Activated CD4-positive, alpha-beta memory T cell treated with anti-CD3 and anti-CD28 coated beads, Interleukin-2, amount 10 ng/mL, durations not matched to agents 7 days and 5 days (primary cell): Measurements from ENCODE around the gene SKP1. TPM values are rescaled to one million over a fixed set of nuclear protein-coding genes. Genes with fewer than 3 reads are reported as not detected.

Experiments
- CTCF ChIA-PET: fragments of 350-600 bp; sonication (Branson Sonifier 250); formaldehyde crosslinking; loops from one replicate; lab custom pipeline; 2021; ENCODE audit warnings: antibody characterized with exemption, inconsistent platforms; lab: Charles Lee
- POLR2A ChIA-PET: fragments of 350-600 bp; sonication (Branson Sonifier 250); formaldehyde crosslinking; loops from one replicate; lab custom pipeline; 2021; ENCODE audit warnings: antibody characterized with exemption; lab: Charles Lee
- DNase-seq: peaks from one replicate; pipeline ENCODE4 v3.0.0-alpha.2; 2020
- H3K27ac Mint-ChIP-seq: one replicate; pipeline ENCODE4 v1.8.0; 2021; ENCODE audit warnings: mild to moderate bottlenecking, mixed read lengths
- H3K27me3 Mint-ChIP-seq: one replicate; pipeline ENCODE4 v1.8.0; 2021; ENCODE audit warnings: mixed read lengths
- H3K36me3 Mint-ChIP-seq: one replicate; pipeline ENCODE4 v1.8.0; 2021; ENCODE audit warnings: low read depth, mixed read lengths
- H3K4me1 Mint-ChIP-seq: one replicate; pipeline ENCODE4 v1.8.0; 2021; ENCODE audit warnings: mixed read lengths
- H3K4me3 Mint-ChIP-seq: one replicate; pipeline ENCODE4 v1.8.0; 2021; ENCODE audit warnings: mild to moderate bottlenecking, mixed read lengths
- H3K9me3 Mint-ChIP-seq: one replicate; pipeline ENCODE4 v1.8.0; 2021; ENCODE audit warnings: mixed read lengths
- total RNA-seq, 2 experiments: library from RNA; stranded (reverse); gene quantifications; one replicate each; pipeline ENCODE4 v1.2.3, GENCODE V29; 2021

SKP1 gene
- total RNA-seq, 2 experiments from 2014 or later, result 197 to 205 TPM

DNA sequence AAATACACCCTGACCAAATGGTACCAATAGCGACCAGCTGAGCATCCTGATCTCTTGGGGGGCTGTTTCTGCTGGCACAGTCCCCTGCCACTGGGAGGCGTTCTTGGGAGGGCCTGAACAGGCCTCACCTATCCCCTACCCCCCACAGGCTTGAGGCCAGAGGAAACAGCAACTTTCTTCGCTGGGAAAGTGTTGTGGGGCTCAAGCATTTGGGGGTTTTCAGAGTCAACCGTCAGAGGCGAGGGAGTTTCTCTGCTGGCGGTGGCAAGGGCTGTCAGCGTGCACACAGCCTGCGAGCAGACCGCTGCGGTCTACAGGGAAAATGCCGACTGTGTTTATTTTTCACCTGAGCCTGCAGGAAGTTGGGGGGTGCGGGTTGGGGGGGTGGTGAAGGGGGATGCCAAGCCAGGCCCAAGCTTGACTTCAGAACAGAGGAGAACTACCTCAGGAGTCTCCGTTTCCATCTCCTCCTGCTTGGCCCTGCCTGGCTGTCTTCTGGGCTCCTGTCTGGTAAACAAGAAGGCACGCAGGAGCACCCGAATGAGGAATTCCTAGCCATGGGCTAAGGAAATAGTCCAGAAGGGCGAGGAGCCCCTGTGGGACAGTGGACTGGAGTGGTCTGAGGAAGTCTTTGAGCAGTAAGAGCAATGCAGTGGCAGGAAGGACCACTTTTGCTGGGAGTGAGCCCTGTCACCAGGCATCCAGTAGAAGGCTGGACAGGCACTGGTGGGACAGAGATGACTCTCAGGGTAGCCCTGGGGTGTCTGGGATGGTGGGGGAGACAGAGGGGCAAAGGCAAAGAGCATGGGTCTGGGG is 44.2 kb downstream of the SKP1 start:
- peak overlapping the region; percentile 78 for H3K27ac Mint-ChIP-seq
- H3K9me3 Mint-ChIP-seq, result no peaks in the 10 kb centered on the region
- ChIA-PET CTCF (interaction anchor here (2.4 to 3.2 kb wide), 2 partner anchors 9 to 93 kb away, joined by 10 to 20 read pairs; no protein-coding TSS in a partner anchor), POLR2A (interaction anchor here (0.6 to 2.8 kb wide), 11 partner anchors 8 to 93 kb away, joined by 3 to 10 read pairs (median 4); partner anchors contain the start of genes PPP2CA and TCF7)
- DNase-seq, result peak; percentile 68
- H3K4me3 Mint-ChIP-seq, result no peak overlapping the region
- H3K4me1 Mint-ChIP-seq, result peaks cover 77% of the 10 kb centered on the region
- H3K36me3 Mint-ChIP-seq, result peaks cover 34% of the 10 kb centered on the region
- H3K27me3 Mint-ChIP-seq, result peaks cover 39% of the 10 kb centered on the region

DNA sequence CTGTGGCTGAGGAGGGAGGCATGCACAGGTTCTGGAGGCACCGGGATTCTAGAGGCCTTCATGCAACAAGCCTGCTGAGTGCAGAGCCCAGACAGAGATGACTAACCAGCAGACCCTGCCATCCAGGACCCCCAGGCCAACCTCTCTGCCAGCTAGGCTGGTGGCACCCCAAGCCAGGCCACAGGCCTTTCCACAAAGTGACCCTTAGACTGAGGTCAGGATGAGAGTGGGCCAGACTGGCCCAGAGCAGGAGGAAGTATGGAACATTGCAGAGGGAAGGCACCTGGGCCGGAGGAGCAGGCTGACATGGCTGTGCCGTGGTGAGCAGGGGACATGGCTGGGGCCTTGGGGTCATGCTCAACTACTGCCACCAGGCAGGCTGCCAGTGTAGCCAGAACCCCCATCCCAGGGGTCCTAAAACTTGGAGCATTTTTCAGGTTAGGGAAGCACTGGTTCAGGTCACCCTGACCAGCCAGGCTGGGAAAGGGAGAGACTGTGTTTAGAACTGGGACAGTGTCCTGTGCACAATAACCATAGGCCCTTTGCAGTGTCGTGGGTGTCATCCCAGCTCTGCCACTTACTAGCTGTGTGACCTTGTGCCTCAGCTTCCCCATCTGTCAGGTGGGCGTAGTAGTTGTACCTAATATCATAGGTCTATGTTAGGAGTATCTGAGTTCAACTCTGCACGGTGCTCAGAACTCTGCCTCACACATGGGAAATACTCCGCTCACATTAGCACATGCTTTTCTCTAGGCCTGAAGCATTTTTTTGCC is 45.0 kb downstream of the SKP1 start:
- peaks cover 74% of the 10 kb centered on the region for H3K4me1 Mint-ChIP-seq
- no peaks in the 10 kb centered on the region for H3K9me3 Mint-ChIP-seq
- H3K36me3 Mint-ChIP-seq, result peaks cover 34% of the 10 kb centered on the region
- POLR2A ChIA-PET, result interaction anchor here (0.6 to 2.2 kb wide), 10 partner anchors 8 to 394 kb away, joined by 3 to 7 read pairs (median 4); partner anchors contain the start of genes JADE2, PPP2CA and TCF7
- peak overlapping the region; percentile 78 for H3K27ac Mint-ChIP-seq
- no peak overlapping the region for H3K4me3 Mint-ChIP-seq
- H3K27me3 Mint-ChIP-seq, result peaks cover 41% of the 10 kb centered on the region
- DNase-seq, result no peak
- CTCF ChIA-PET, result interaction anchor here (2.4 to 3.2 kb wide), 2 partner anchors 9 to 92 kb away, joined by 10 to 20 read pairs; no protein-coding TSS in a partner anchor

DNA sequence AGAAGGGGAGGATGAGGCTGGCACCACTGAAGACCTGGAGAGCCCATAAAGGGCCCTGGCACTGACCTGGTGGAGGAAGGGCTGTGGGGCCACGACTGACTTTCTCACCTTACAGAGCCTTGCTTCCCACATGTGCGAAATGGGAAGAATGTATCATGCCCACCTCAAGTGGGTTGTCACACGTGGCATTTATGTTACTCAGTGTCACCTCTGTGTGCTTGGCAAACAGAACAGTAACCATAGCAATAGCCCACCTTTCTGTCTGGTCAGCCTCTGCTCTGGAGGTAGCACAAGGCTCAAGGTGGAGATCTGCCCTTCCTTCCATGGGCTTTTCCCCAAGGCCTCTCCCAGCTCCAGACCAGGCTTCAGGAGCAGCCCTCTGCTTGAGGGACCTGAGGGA is 45.6 kb downstream of the SKP1 start:
- Mint-ChIP-seq H3K27me3 (peaks cover 43% of the 10 kb centered on the region), H3K27ac (peak overlapping the region; percentile 68), H3K4me3 (no peak overlapping the region), H3K4me1 (peaks cover 72% of the 10 kb centered on the region), H3K36me3 (peaks cover 34% of the 10 kb centered on the region), H3K9me3 (no peaks in the 10 kb centered on the region)
- ChIA-PET CTCF (interaction anchor here (2.4 kb wide), 1 partner anchor 10 kb away, joined by 10 read pairs; no protein-coding TSS in a partner anchor), POLR2A (interaction anchor here (1.5 to 3.5 kb wide), 2 partner anchors 9 to 395 kb away, joined by 3 to 23 read pairs; partner anchors contain the start of gene JADE2)
- no peak for DNase-seq

DNA sequence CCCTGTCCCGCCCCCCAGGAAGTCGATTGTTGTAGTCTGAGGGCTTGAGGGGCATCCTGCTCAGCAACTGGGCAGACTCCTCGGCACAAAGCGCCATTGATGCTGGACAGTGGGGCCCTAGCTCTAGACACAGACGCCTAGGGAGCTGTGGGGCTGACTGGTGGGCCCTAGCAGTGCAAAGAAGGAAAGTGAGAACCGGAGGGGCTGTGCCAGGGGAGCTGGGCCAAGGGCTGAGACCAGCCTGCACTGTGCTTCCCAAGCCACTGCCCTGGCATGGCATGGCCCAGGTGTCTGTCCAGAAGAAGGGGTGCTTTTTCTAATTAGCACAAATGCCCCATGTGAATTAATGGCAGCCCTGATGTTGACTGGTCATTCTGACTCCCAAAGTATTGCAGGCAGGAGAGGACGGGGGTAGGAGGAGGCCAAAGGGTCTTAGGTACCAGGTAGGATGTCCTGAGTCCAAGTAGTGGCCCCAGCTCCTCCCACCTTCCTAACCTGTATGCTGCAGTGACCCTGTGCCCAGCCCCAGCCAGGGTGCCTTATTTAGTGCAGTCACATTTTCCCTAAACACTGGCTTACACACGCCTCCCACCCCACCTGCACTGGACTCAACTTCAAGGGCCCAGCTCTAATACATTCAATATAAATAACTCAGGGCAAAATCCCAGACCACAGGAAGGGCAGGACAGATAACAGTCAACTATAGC is 46.4 kb downstream of the SKP1 start:
- ChIA-PET CTCF (interaction anchor here (1.9 to 2.4 kb wide), 2 partner anchors 8 to 11 kb away, joined by 6 to 10 read pairs; no protein-coding TSS in a partner anchor), POLR2A (interaction anchor here (1.5 to 3.5 kb wide), 3 partner anchors 10 to 395 kb away, joined by 3 to 23 read pairs (median 11); partner anchors contain the start of gene JADE2)
- H3K4me1 Mint-ChIP-seq, result peaks cover 72% of the 10 kb centered on the region
- DNase-seq, result no peak
- no peak overlapping the region for H3K4me3 Mint-ChIP-seq
- H3K27me3 Mint-ChIP-seq, result peaks cover 37% of the 10 kb centered on the region
- H3K9me3 Mint-ChIP-seq, result no peaks in the 10 kb centered on the region
- peaks cover 28% of the 10 kb centered on the region for H3K36me3 Mint-ChIP-seq
- no peak overlapping the region for H3K27ac Mint-ChIP-seq

DNA sequence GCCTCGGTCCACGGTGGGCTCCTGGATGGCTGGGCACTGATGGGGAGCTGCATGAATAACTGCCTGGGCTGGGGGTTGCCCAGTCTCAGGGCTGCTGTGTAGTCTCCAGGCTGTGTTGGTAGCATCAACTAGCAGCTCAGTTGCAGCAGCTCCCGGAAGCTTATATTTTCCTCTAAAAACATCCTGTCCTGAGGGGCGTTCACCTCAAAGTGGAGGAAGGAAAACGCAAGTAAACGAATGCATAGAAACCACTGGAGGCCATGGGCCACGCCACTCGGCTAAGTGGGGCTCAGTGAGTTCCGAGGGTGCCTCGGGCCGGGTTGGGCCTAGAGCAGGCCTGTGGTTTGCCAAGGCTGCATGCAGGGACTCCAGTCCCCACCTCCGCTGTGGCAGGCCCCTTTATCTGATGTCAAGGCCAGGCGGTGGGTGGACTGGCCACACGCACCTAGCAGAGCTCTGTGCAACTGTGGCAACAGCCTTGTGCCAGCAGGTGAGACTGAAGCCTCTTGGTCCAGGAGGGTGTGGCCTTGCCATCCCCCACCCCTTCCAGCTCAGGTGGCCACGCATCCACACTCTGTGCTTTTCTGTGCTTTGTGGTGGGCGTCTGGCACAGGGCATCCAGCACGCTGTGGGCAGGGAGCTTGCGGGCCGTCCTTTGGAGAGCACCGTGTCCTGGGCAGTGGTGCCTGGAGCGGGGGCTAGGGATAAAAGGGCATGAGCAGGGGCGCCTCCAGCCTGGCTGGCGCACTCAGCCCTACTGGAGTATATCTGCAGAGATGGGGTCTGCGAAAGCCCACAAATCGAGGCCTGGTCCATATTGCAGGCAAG is 47.1 kb downstream of the SKP1 start:
- CTCF ChIA-PET, result interaction anchor here (0.9 to 2.4 kb wide), 7 partner anchors 9 to 90 kb away, joined by 4 to 10 read pairs (median 5); no protein-coding TSS in a partner anchor

DNA sequence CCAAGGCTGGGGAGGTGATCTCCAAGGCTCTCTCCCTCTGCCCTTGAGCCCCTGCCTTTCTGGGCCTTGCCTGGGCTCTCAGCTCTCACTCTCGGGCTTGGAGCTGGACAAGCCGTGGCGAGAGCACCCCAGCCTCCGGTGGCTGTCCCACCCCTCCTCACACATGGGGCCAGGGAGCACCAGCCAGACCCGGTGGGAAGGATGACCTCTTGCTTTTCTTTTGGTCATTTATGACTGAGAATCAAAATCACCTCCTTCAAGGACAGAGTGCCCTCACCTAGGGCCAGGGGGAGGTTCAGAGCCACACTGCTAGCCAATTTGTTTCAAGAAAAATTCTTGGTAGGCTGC is 48.1 kb downstream of the SKP1 start:
- Mint-ChIP-seq H3K27ac (peak overlapping the region; percentile 78), H3K9me3 (no peaks in the 10 kb centered on the region), H3K27me3 (peaks cover 35% of the 10 kb centered on the region), H3K36me3 (peaks cover 20% of the 10 kb centered on the region), H3K4me1 (peaks cover 78% of the 10 kb centered on the region), H3K4me3 (peak overlapping the region; percentile 63)
- CTCF ChIA-PET, result interaction anchor here (1.1 to 1.9 kb wide), 5 partner anchors 10 to 89 kb away, joined by 4 to 8 read pairs (median 6); no protein-coding TSS in a partner anchor
- POLR2A ChIA-PET, result interaction anchor here (0.9 to 3.5 kb wide), 6 partner anchors 10 to 76 kb away, joined by 3 to 23 read pairs (median 5); partner anchors contain the start of genes SKP1 and TCF7
- no peak for DNase-seq

More for the DNA sequence above, 47.1 kb downstream of the SKP1 start:
- POLR2A ChIA-PET, result interaction anchor here (0.8 to 3.5 kb wide), 8 partner anchors 11 to 242 kb away, joined by 3 to 23 read pairs (median 5); partner anchors contain the start of genes SKP1, TCF7 and UBE2B
- H3K4me3 Mint-ChIP-seq, result peak overlapping the region; percentile 63
- H3K9me3 Mint-ChIP-seq, result no peaks in the 10 kb centered on the region
- peak overlapping the region; percentile 78 for H3K27ac Mint-ChIP-seq
- peaks cover 75% of the 10 kb centered on the region for H3K4me1 Mint-ChIP-seq
- peaks cover 33% of the 10 kb centered on the region for H3K27me3 Mint-ChIP-seq
- H3K36me3 Mint-ChIP-seq, result peaks cover 23% of the 10 kb centered on the region
- no peak for DNase-seq

DNA sequence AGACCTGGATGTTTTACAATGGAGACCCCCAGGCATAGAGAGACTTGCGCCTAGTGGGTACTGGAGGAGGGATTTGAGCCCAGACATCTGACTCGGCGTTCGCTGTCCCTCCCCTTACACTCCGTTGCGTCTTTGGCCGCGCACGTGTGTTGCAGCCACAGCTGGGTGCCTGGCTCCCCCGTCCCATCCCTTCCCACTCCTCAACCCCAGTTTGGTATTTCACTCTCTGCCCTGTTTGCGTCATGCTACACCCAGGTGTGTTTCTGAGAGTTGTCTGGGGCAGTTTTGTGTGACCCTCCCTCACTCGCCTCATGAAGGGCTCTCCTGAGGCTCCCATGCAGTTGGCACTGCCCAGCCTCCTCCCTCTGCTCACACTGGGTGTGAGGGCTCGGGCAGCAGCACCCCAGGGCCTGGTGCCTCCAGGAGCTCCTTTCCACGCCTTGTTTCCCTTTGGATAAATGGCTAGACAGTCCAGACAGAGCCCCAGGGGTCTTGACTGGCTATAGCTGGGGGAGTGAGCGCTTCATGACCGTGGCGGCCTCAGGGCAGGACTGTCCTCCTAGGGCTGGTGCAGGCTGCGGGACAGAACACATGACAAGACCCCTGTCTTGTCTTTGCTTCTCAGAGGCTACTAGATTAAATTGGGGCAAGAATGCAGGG is 48.6 kb downstream of the SKP1 start:
- Mint-ChIP-seq H3K27me3 (peaks cover 38% of the 10 kb centered on the region), H3K4me1 (peaks cover 79% of the 10 kb centered on the region), H3K36me3 (peaks cover 20% of the 10 kb centered on the region), H3K9me3 (no peaks in the 10 kb centered on the region), H3K27ac (no peak overlapping the region), H3K4me3 (no peak overlapping the region)
- DNase-seq, result no peak
- CTCF ChIA-PET, result interaction anchor here (1.1 to 1.7 kb wide), 5 partner anchors 13 to 88 kb away, joined by 3 to 8 read pairs (median 4); no protein-coding TSS in a partner anchor
- POLR2A ChIA-PET, result interaction anchor here (1.4 to 3.5 kb wide), 6 partner anchors 9 to 49 kb away, joined by 3 to 23 read pairs (median 6); partner anchors contain the start of gene SKP1

DNA sequence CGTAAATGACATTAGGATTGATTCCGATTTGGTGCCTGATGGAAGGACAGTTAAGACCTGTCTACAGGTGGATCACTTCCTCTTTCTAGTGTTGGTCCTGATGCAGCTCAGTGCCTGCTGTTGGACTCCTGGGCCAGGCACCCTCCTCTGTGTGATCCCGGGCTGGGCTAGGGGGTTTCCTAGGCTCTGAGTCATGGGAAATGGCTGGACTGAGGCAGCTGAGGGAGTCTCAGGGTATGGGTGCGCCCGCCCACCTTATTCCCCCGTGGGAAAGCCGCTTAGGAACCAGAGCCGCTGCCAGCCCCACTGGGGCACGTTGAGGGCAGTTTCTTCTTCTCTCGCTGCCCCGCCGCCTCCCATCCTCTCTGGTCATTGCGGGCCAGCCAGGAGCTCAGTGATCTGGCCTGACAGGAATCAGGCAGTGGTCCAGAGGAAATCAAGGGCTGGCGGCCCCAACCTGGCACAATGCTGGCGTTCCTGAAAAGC is 49.3 kb downstream of the SKP1 start:
- ChIA-PET CTCF (interaction anchor here (1.0 to 1.7 kb wide), 3 partner anchors 13 to 88 kb away, joined by 3 to 8 read pairs (median 4); no protein-coding TSS in a partner anchor), POLR2A (interaction anchor here (0.6 to 2.8 kb wide), 5 partner anchors 9 to 16 kb away, joined by 3 to 18 read pairs (median 6); no protein-coding TSS in a partner anchor)
- no peaks in the 10 kb centered on the region for H3K9me3 Mint-ChIP-seq
- H3K4me1 Mint-ChIP-seq, result peaks cover 79% of the 10 kb centered on the region
- no peak overlapping the region for H3K27ac Mint-ChIP-seq
- peak overlapping the region; percentile 32 for H3K4me3 Mint-ChIP-seq
- peaks cover 17% of the 10 kb centered on the region for H3K36me3 Mint-ChIP-seq
- DNase-seq, result no peak
- peaks cover 41% of the 10 kb centered on the region for H3K27me3 Mint-ChIP-seq

DNA sequence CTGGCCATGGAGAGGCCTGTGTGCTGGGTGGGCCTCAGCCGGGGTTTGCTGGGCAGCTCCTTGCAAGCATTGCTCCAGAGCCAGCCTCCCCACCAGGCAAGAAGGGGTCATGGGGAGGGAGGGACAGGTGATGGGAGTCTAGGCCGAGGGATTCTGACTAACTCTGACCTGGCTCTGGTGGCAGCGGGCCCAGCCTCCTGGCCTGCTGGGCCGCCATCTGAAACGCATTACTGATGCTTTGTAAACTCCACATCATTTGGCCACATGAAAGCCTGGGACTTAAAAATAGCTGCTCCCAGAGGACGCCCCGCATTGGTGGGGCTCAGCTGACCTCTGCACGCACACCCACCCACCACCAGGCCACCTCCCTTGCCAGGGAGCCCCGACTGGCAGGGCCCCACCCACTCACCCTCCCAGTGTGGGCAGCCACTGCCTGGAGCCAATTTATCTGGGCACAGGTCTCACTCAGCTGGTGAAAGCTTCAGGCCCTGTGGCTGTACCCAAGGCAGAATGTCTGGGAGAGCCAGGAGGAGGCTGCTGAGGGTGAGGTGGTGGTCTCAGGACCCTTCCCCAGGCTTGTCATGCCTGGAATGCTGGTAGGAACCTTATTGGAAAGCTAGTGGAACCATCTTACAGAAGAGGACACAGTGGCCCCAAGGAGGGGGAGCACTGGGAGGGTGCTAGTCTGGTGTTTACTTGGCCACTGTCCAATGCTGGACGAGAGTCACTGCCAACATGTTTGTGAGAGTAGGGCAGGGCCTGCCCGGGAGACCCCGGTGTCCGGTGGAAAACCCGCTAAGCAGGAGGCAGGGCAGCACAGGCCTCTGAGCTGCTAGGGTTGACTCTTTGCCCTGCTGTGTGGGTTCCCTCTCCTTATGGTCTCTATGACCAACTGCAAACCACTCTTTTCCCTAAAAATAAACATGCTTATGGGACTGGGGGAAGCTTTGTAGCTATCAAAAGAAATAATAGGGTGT is 51.4 kb downstream of the SKP1 start:
- CTCF ChIA-PET, result interaction anchor here (1.3 to 1.7 kb wide), 3 partner anchors 13 to 86 kb away, joined by 4 to 6 read pairs (median 5); no protein-coding TSS in a partner anchor
- Mint-ChIP-seq H3K4me1 (peaks cover 72% of the 10 kb centered on the region), H3K27ac (no peak overlapping the region), H3K36me3 (peaks cover 7% of the 10 kb centered on the region), H3K4me3 (no peak overlapping the region), H3K9me3 (no peaks in the 10 kb centered on the region), H3K27me3 (peaks cover 39% of the 10 kb centered on the region)
- POLR2A ChIA-PET, result interaction anchor here (1.2 to 2.5 kb wide), 4 partner anchors 9 to 51 kb away, joined by 5 to 12 read pairs (median 10); partner anchors contain the start of gene SKP1
- DNase-seq, result no peak
